ENCODE data around the gene CDKAL1.

DNA sequence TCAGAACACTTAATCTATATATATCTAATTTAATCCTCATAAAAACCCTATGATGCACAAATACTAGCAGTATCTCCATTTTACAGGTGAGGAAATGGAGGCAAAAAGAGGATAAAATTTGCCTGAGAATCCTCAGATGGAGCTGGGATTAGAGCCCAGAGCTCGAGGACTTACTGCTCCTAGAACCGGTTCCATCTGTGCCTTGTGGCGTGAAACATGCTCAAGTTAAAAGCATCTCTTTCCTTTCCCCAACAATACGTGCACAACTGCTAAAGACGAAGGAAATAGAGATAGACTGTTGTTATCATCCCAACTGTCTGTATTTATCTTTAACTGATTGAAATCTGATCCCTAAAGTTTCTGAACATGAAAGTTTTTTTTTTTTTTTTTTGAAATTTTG is 691.7 kb downstream of the CDKAL1 start:
- TF ChIP-seq, protein P1, sequence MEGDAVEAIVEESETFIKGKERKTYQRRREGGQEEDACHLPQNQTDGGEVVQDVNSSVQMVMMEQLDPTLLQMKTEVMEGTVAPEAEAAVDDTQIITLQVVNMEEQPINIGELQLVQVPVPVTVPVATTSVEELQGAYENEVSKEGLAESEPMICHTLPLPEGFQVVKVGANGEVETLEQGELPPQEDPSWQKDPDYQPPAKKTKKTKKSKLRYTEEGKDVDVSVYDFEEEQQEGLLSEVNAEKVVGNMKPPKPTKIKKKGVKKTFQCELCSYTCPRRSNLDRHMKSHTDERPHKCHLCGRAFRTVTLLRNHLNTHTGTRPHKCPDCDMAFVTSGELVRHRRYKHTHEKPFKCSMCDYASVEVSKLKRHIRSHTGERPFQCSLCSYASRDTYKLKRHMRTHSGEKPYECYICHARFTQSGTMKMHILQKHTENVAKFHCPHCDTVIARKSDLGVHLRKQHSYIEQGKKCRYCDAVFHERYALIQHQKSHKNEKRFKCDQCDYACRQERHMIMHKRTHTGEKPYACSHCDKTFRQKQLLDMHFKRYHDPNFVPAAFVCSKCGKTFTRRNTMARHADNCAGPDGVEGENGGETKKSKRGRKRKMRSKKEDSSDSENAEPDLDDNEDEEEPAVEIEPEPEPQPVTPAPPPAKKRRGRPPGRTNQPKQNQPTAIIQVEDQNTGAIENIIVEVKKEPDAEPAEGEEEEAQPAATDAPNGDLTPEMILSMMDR (IDR thresholded peaks at IDR 0.05; ENCODE audit: borderline replicate concordance, extremely low read depth, low read length, poor library complexity, severe bottlenecking), result no peak
- no peak for TF ChIP-seq EZH2 (IDR thresholded peaks at IDR 0.05; ENCODE audit: borderline replicate concordance, low read depth, low read length, severe bottlenecking)

All from DND-41 (cell line).